Measurements from ENCODE around the gene ACADL.
A peak's percentile ranks its signal among the peaks of the same experiment; 100 is the strongest.
"Not testable (repeated sequence)": the region's sequence is repeated elsewhere in the genome, so short reads cannot be mapped to it uniquely, and the experiment has no call there.

The ACADL gene

GRCh38 chr2:210199854-210200253 lies 25.4 kb downstream of the ACADL start:
- no peak for DNase-seq (ENCODE audit: low read depth in 2 of 2)

- no peak for DNase-seq (ENCODE audit: low read depth in 2 of 2)
Measured at GRCh38 chr2:210199186-210199765, 26.0 kb downstream of the ACADL start.

GRCh38 chr2:210198326-210198725 lies 26.9 kb downstream of the ACADL start:
- DNase-seq (ENCODE audit: low read depth in 2 of 2): no peak

GRCh38 chr2:210197720-210198119 lies 27.5 kb downstream of the ACADL start:
- DNase-seq (ENCODE audit: low read depth in 2 of 2): no peak

GRCh38 chr2:210195101-210195852 lies 30.0 kb downstream of the ACADL start:
- DNase-seq (ENCODE audit: low read depth in 2 of 2): no peak

GRCh38 chr2:210190345-210190744 lies 34.9 kb downstream of the ACADL start:
- DNase-seq (ENCODE audit: low read depth in 2 of 2): no peak

GRCh38 chr2:210189452-210190138 lies 35.7 kb downstream of the ACADL start:
- DNase-seq (ENCODE audit: low read depth in 2 of 2): no peak

- no peak for DNase-seq (ENCODE audit: low read depth in 2 of 2)
Measured at GRCh38 chr2:210188755-210189154, 36.5 kb downstream of the ACADL start.

- DNase-seq (ENCODE audit: low read depth in 2 of 2): no peak
Measured at GRCh38 chr2:210188190-210188589, 37.1 kb downstream of the ACADL start.

GRCh38 chr2:210183936-210184335 lies 41.3 kb downstream of the ACADL start:
- not testable (repeated sequence) for DNase-seq (ENCODE audit: low read depth in 2 of 2)

GRCh38 chr2:210181606-210182088 lies 43.6 kb downstream of the ACADL start:
- DNase-seq (ENCODE audit: low read depth in 2 of 2): not testable (repeated sequence)

- not testable (repeated sequence) for DNase-seq (ENCODE audit: low read depth in 2 of 2)
Measured at GRCh38 chr2:210181033-210181605, 44.1 kb downstream of the ACADL start.

GRCh38 chr2:210180477-210180876 lies 44.8 kb downstream of the ACADL start:
- no peak for DNase-seq (ENCODE audit: low read depth in 2 of 2)

GRCh38 chr2:210179351-210179990 lies 45.8 kb downstream of the ACADL start:
- DNase-seq (ENCODE audit: low read depth in 2 of 2): no peak

- no peak for DNase-seq (ENCODE audit: low read depth in 2 of 2)
Measured at GRCh38 chr2:210177769-210178168, 47.5 kb downstream of the ACADL start.

- DNase-seq (ENCODE audit: low read depth in 2 of 2): not testable (repeated sequence)
Measured at GRCh38 chr2:210177115-210177514, 48.1 kb downstream of the ACADL start.

GRCh38 chr2:210174086-210174485 lies 51.2 kb downstream of the ACADL start:
- no peak for DNase-seq (ENCODE audit: low read depth in 2 of 2)

- DNase-seq (ENCODE audit: low read depth in 2 of 2): no peak
Measured at GRCh38 chr2:210172219-210172575, 53.0 kb downstream of the ACADL start.

GRCh38 chr2:210171309-210172218 lies 53.7 kb downstream of the ACADL start, which contains the start of gene KANSL1L:
TSS of gene KANSL1L (minus strand) at chr2:210171409. CDS start at chr2:210154582, 16,827 bp downstream.
- peak; percentile 94 to 98 for DNase-seq (ENCODE audit: low read depth in 2 of 2)

GRCh38 chr2:210170446-210171303 lies 54.6 kb downstream of the ACADL start:
- peak; percentile 97 for DNase-seq (ENCODE audit: low read depth in 2 of 2)

Data from stimulated activated CD4-positive, alpha-beta T cell treated with anti-CD3 and anti-CD28 coated beads, Interleukin-1b, Interleukin-23, amount 100 ng/mL, for 4 hours (primary cell).